ENCODE measurements around the gene PRICKLE4. TPM values are rescaled to one million over a fixed set of nuclear protein-coding genes. Genes with fewer than 3 reads are reported as not detected.

PRICKLE4 gene
- total and polyA plus RNA-seq, 2 of the 13 experiments (the other 11 are each of a cell fraction or from before 2014, with no cell fraction given): 0.92 to 1.2 TPM

DNA sequence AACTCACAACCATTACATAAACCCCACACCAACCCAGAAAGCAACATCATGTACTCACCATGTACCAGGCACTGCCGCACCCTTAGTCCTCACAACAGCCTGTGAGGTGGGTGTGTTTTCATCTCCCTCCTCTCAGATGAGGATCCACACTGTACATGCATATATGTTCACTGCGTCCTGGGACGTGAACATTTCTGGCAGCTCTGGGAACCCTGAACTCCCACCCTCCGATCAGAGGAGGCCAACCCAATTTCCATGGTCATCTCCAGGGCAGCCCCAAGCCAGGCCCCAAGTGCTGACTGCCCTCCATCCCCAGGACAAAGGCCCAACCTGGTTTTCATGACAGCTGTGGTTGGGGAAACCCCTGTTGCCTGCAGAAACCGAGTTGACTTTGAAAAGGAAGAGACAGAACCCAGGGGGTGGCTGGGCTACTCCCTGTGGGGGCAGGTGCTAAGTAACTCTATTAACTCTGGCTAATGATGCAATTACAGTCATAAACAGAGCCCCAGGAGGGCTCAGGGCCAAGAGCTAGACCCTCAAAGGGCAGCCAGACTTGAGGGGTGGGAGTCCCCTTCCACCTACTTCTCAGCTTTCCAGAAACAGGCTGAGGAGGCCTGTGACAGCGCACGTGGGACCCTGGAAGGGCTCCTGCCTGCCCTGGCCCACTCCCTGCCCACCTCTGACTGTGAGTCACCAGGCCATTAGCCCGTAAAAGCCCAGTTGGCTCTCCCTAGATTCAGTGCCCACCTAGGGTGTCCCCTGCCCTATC, 47.8 kb upstream of the PRICKLE4 start (continued):
- TF ChIP-seq, protein P1, sequence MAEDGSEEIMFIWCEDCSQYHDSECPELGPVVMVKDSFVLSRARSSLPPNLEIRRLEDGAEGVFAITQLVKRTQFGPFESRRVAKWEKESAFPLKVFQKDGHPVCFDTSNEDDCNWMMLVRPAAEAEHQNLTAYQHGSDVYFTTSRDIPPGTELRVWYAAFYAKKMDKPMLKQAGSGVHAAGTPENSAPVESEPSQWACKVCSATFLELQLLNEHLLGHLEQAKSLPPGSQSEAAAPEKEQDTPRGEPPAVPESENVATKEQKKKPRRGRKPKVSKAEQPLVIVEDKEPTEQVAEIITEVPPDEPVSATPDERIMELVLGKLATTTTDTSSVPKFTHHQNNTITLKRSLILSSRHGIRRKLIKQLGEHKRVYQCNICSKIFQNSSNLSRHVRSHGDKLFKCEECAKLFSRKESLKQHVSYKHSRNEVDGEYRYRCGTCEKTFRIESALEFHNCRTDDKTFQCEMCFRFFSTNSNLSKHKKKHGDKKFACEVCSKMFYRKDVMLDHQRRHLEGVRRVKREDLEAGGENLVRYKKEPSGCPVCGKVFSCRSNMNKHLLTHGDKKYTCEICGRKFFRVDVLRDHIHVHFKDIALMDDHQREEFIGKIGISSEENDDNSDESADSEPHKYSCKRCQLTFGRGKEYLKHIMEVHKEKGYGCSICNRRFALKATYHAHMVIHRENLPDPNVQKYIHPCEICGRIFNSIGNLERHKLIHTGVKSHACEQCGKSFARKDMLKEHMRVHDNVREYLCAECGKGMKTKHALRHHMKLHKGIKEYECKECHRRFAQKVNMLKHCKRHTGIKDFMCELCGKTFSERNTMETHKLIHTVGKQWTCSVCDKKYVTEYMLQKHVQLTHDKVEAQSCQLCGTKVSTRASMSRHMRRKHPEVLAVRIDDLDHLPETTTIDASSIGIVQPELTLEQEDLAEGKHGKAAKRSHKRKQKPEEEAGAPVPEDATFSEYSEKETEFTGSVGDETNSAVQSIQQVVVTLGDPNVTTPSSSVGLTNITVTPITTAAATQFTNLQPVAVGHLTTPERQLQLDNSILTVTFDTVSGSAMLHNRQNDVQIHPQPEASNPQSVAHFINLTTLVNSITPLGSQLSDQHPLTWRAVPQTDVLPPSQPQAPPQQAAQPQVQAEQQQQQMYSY (CRISPR knock-in tag; IDR thresholded peaks at IDR 0.05): peak; percentile 84; the same call in 1 of the 2 replicates
- TF ChIP-seq, protein P2, sequence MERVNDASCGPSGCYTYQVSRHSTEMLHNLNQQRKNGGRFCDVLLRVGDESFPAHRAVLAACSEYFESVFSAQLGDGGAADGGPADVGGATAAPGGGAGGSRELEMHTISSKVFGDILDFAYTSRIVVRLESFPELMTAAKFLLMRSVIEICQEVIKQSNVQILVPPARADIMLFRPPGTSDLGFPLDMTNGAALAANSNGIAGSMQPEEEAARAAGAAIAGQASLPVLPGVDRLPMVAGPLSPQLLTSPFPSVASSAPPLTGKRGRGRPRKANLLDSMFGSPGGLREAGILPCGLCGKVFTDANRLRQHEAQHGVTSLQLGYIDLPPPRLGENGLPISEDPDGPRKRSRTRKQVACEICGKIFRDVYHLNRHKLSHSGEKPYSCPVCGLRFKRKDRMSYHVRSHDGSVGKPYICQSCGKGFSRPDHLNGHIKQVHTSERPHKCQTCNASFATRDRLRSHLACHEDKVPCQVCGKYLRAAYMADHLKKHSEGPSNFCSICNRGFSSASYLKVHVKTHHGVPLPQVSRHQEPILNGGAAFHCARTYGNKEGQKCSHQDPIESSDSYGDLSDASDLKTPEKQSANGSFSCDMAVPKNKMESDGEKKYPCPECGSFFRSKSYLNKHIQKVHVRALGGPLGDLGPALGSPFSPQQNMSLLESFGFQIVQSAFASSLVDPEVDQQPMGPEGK (CRISPR knock-in tag; IDR thresholded peaks at IDR 0.05): peak; percentile 20; the same call in 1 of the 2 replicates
- TF ChIP-seq MEIS2 (CRISPR knock-in tag; IDR thresholded peaks at IDR 0.05): peak; percentile 34; the same call in 1 of the 2 replicates
- TF ChIP-seq, protein P3, sequence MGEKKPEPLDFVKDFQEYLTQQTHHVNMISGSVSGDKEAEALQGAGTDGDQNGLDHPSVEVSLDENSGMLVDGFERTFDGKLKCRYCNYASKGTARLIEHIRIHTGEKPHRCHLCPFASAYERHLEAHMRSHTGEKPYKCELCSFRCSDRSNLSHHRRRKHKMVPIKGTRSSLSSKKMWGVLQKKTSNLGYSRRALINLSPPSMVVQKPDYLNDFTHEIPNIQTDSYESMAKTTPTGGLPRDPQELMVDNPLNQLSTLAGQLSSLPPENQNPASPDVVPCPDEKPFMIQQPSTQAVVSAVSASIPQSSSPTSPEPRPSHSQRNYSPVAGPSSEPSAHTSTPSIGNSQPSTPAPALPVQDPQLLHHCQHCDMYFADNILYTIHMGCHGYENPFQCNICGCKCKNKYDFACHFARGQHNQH (CRISPR knock-in tag; IDR thresholded peaks at IDR 0.05): 0 out of 2 replicates have a peak, but pooled peaks have one; percentile 2
- peak; percentile 2 for TF ChIP-seq RBM39 (IDR thresholded peaks at IDR 0.05; ENCODE audit: low read depth, low read length, poor library complexity, severe bottlenecking)
- TF ChIP-seq, protein P4, sequence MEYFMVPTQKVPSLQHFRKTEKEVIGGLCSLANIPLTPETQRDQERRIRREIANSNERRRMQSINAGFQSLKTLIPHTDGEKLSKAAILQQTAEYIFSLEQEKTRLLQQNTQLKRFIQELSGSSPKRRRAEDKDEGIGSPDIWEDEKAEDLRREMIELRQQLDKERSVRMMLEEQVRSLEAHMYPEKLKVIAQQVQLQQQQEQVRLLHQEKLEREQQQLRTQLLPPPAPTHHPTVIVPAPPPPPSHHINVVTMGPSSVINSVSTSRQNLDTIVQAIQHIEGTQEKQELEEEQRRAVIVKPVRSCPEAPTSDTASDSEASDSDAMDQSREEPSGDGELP (IDR thresholded peaks at IDR 0.05; ENCODE audit: borderline replicate concordance, low read depth): peak; percentile 32; the same call in 1 of the 2 replicates
- TF ChIP-seq, protein P5, sequence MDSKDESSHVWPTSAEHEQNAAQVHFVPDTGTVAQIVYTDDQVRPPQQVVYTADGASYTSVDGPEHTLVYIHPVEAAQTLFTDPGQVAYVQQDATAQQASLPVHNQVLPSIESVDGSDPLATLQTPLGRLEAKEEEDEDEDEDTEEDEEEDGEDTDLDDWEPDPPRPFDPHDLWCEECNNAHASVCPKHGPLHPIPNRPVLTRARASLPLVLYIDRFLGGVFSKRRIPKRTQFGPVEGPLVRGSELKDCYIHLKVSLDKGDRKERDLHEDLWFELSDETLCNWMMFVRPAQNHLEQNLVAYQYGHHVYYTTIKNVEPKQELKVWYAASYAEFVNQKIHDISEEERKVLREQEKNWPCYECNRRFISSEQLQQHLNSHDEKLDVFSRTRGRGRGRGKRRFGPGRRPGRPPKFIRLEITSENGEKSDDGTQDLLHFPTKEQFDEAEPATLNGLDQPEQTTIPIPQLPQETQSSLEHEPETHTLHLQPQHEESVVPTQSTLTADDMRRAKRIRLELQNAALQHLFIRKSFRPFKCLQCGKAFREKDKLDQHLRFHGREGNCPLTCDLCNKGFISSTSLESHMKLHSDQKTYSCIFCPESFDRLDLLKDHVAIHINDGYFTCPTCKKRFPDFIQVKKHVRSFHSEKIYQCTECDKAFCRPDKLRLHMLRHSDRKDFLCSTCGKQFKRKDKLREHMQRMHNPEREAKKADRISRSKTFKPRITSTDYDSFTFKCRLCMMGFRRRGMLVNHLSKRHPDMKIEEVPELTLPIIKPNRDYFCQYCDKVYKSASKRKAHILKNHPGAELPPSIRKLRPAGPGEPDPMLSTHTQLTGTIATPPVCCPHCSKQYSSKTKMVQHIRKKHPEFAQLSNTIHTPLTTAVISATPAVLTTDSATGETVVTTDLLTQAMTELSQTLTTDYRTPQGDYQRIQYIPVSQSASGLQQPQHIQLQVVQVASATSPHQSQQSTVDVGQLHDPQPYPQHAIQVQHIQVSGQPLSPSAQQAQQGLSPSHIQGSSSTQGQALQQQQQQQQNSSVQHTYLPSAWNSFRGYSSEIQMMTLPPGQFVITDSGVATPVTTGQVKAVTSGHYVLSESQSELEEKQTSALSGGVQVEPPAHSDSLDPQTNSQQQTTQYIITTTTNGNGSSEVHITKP (CRISPR knock-in tag; IDR thresholded peaks at IDR 0.05; ENCODE audit: low read depth): 0 out of 2 replicates have a peak, but pooled peaks have one; percentile 8

Measured in HepG2 (cell line).